GM23248 (cell line): Measurements from ENCODE around the gene SLC13A5. TPM values are rescaled to one million over a fixed set of nuclear protein-coding genes. Genes with fewer than 3 reads are reported as not detected.

Experiments used
- DNase-seq: peaks from one replicate; pipeline ENCODE4 v3.0.0-alpha.2; 2015
- H2AFZ ChIP-seq: fragments of 200-600 bp; sonication (generic); 2 replicates; pipeline ENCODE4 v1.6.1; 2016; ENCODE audit warnings: antibody characterized with exemption
- H3F3A ChIP-seq: fragments of 200-600 bp; sonication (generic); 2 replicates; pipeline ENCODE4 v1.6.1; 2016; ENCODE audit warnings: mild to moderate bottlenecking, antibody characterized with exemption, mixed run types; ENCODE audit not compliant: insufficient read depth
- H3K27ac ChIP-seq: fragments of 200-600 bp; sonication (generic); 2 replicates; pipeline ENCODE4 v1.5.1; 2016; ENCODE audit warnings: mild to moderate bottlenecking
- H3K27me3 ChIP-seq: fragments of 200-600 bp; sonication (generic); replicated peaks from 2 replicates; pipeline ENCODE4 v1.6.1; 2016; ENCODE audit warnings: mild to moderate bottlenecking; ENCODE audit not compliant: insufficient read depth
- H3K36me3 ChIP-seq: fragments of 200-600 bp; sonication (generic); 2 replicates; pipeline ENCODE4 v1.6.1; 2016; ENCODE audit warnings: low read depth, mild to moderate bottlenecking
- H3K4me1 ChIP-seq: fragments of 200-600 bp; sonication (generic); 2 replicates; pipeline ENCODE4 v1.6.1; 2016; ENCODE audit warnings: mild to moderate bottlenecking; ENCODE audit not compliant: insufficient read depth
- H3K4me2 ChIP-seq: fragments of 200-600 bp; sonication (generic); one replicate; pipeline ENCODE4 v1.6.1; 2016; ENCODE audit warnings: mild to moderate bottlenecking; ENCODE audit not compliant: unreplicated experiment
- H3K4me3 ChIP-seq: fragments of 200-600 bp; sonication (generic); 2 replicates; pipeline ENCODE4 v1.5.1; 2016; ENCODE audit warnings: mild to moderate bottlenecking
- H3K79me2 ChIP-seq: fragments of 200-600 bp; sonication (generic); 2 replicates; pipeline ENCODE4 v1.6.1; 2016; ENCODE audit warnings: mild to moderate bottlenecking; ENCODE audit not compliant: insufficient read depth
- H3K9ac ChIP-seq: fragments of 200-600 bp; sonication (generic); 2 replicates; pipeline ENCODE4 v1.6.1; 2016; ENCODE audit warnings: mild to moderate bottlenecking
- H3K9me2 ChIP-seq: fragments of 200-600 bp; sonication (generic); 2 replicates; pipeline ENCODE4 v1.6.1; 2016; ENCODE audit warnings: mixed run types, mild to moderate bottlenecking, moderate library complexity; ENCODE audit not compliant: insufficient read depth
- H3K9me3 ChIP-seq: fragments of 200-600 bp; sonication (generic); one replicate; pipeline ENCODE4 v1.6.1; 2017; ENCODE audit warnings: low read depth
- H4K20me1 ChIP-seq: fragments of 200-600 bp; sonication (generic); 2 replicates; pipeline ENCODE4 v1.6.0; 2016; ENCODE audit not compliant: insufficient read depth
- EZH2 ChIP-seq: fragments of 200-600 bp; sonication (generic); IDR thresholded peaks from 2 replicates; pipeline ENCODE4 v1.6.1; 2018; ENCODE audit warnings: antibody characterized with exemption, mild to moderate bottlenecking; ENCODE audit not compliant: insufficient read depth, poor library complexity, severe bottlenecking
- EZH2phosphoT487 ChIP-seq: fragments of 200-600 bp; sonication (generic); IDR thresholded peaks from 2 replicates; pipeline ENCODE4 v1.6.1; 2018; ENCODE audit warnings: antibody characterized with exemption, moderate library complexity, mild to moderate bottlenecking, low read depth; ENCODE audit not compliant: insufficient read depth
- WGBS, 2 experiments: methylation state at CpG; one replicate each; pipeline ENCODE4 v1.1.6; 2015 to 2017; ENCODE audit warnings: low lambda C conversion rate in 2 of 2, low coverage in 1 of 2; ENCODE audit errors: missing lambda C conversion rate in 2 of 2; 5-methylcytosine and 5-hydroxymethylcytosine counted together
- in situ Hi-C: fragments of 300-500 bp; cut with MboI; formaldehyde crosslinking; loops from 2 replicates; pipeline ENCODE4 v1.15.0; 2020
- polyA plus RNA-seq: library from polyadenylated mRNA; unstranded; fragments of >200 nt; fragmentation: Nextera tagmentation; extraction: Ambion mirVana; gene quantifications from 2 replicates; pipeline ENCODE4 v1.2.1, GENCODE V29; 2016
- total RNA-seq: library from RNA; depleted of rRNA; stranded (reverse); fragments of >200 nt; shearing (Covaris generic); gene quantifications from 2 replicates; pipeline ENCODE4 v1.2.3, GENCODE V29; 2014

SLC13A5 gene
- total and polyA plus RNA-seq, 2 experiments from 2014 or later = not detected

- H3K4me3 ChIP-seq = no peak overlapping the region
- no peaks in the 10 kb centered on the region for H3K79me2 ChIP-seq
- H3K4me1 ChIP-seq = no peaks in the 10 kb centered on the region
- DNase-seq = no peak
- no peaks in the 10 kb centered on the region for H3K9me2 ChIP-seq
- peaks cover 42% of the 10 kb centered on the region for H3K27me3 ChIP-seq
- H2AFZ ChIP-seq = no peak overlapping the region
- TF ChIP-seq EZH2phosphoT487 = no peak
- TF ChIP-seq EZH2 = no peak
- in situ Hi-C loops = no loop called here
- no peak overlapping the region for H3K9ac ChIP-seq
- no peak overlapping the region for H3K4me2 ChIP-seq
- no peak overlapping the region for H3K27ac ChIP-seq
- H4K20me1 ChIP-seq = no peaks in the 10 kb centered on the region
- WGBS, 2 experiments = 10 to 31% methylated on average over 6 to 7 of the region's 7 CpGs
- no peaks in the 10 kb centered on the region for H3K36me3 ChIP-seq
- no peaks in the 10 kb centered on the region for H3F3A ChIP-seq
- no peaks in the 10 kb centered on the region for H3K9me3 ChIP-seq
Measured at GRCh38 chr17:6711081-6711674, 2.0 kb downstream of the SLC13A5 start.

GRCh38 chr17:6710317-6710716 is 2.9 kb downstream of the SLC13A5 start:
- Histone ChIP-seq H3K9ac (no peak overlapping the region), H3K79me2 (no peaks in the 10 kb centered on the region), H2AFZ (no peak overlapping the region), H3K4me1 (no peaks in the 10 kb centered on the region), H3K27me3 (peaks cover 42% of the 10 kb centered on the region), H3K4me2 (no peak overlapping the region), H4K20me1 (no peaks in the 10 kb centered on the region), H3K36me3 (no peaks in the 10 kb centered on the region), H3K9me3 (no peaks in the 10 kb centered on the region), H3K27ac (no peak overlapping the region), H3K9me2 (no peaks in the 10 kb centered on the region), H3F3A (no peaks in the 10 kb centered on the region), H3K4me3 (no peak overlapping the region)
- WGBS, 2 experiments = 78 to 82% methylated on average over 11 of the region's 11 CpGs
- no peak for TF ChIP-seq EZH2phosphoT487
- no peak for TF ChIP-seq EZH2
- no peak for DNase-seq
- in situ Hi-C loops = no loop called here

GRCh38 chr17:6708357-6708961 is 4.7 kb downstream of the SLC13A5 start:
- Histone ChIP-seq H3K9me2 (no peaks in the 10 kb centered on the region), H3K4me3 (no peak overlapping the region), H2AFZ (no peak overlapping the region), H4K20me1 (no peaks in the 10 kb centered on the region), H3F3A (no peaks in the 10 kb centered on the region), H3K4me1 (no peaks in the 10 kb centered on the region), H3K4me2 (no peak overlapping the region), H3K9ac (no peak overlapping the region), H3K27ac (no peak overlapping the region), H3K36me3 (no peaks in the 10 kb centered on the region), H3K9me3 (no peaks in the 10 kb centered on the region), H3K27me3 (peaks cover 32% of the 10 kb centered on the region), H3K79me2 (no peaks in the 10 kb centered on the region)
- in situ Hi-C loops = no loop called here
- 60 to 73% methylated on average over 12 of the region's 12 CpGs for WGBS, 2 experiments
- TF ChIP-seq EZH2phosphoT487 (no peak), EZH2 (no peak)
- no peak for DNase-seq

- Histone ChIP-seq H3K4me2 (no peak overlapping the region), H3K27me3 (peaks cover 17% of the 10 kb centered on the region; the same call in 1 of the 2 replicates), H3K4me1 (no peaks in the 10 kb centered on the region), H3K4me3 (no peak overlapping the region), H3K9me3 (no peaks in the 10 kb centered on the region), H3K79me2 (no peaks in the 10 kb centered on the region), H2AFZ (no peak overlapping the region), H3K27ac (no peak overlapping the region), H3F3A (no peaks in the 10 kb centered on the region), H3K36me3 (no peaks in the 10 kb centered on the region), H3K9ac (no peak overlapping the region), H3K9me2 (no peaks in the 10 kb centered on the region), H4K20me1 (no peaks in the 10 kb centered on the region)
- TF ChIP-seq EZH2phosphoT487 (no peak), EZH2 (no peak)
- WGBS, 2 experiments = 59 to 64% methylated on average over 8 of the region's 8 CpGs
- no peak for DNase-seq
- in situ Hi-C loops = no loop called here
Measured at GRCh38 chr17:6706996-6707395, 6.2 kb downstream of the SLC13A5 start.

GRCh38 chr17:6706499-6706898 is 6.7 kb downstream of the SLC13A5 start:
- H4K20me1 ChIP-seq = no peaks in the 10 kb centered on the region
- no peak overlapping the region for H3K9ac ChIP-seq
- no peak overlapping the region for H3K4me3 ChIP-seq
- DNase-seq = no peak
- in situ Hi-C loops = no loop called here
- H3K27ac ChIP-seq = no peak overlapping the region
- H3K27me3 ChIP-seq = peaks cover 14% of the 10 kb centered on the region; the same call in 1 of the 2 replicates
- TF ChIP-seq EZH2 (no peak), EZH2phosphoT487 (no peak)
- H3K4me1 ChIP-seq = no peaks in the 10 kb centered on the region
- H3K9me2 ChIP-seq = no peaks in the 10 kb centered on the region
- H3K36me3 ChIP-seq = no peaks in the 10 kb centered on the region
- H3K79me2 ChIP-seq = no peaks in the 10 kb centered on the region
- H3K9me3 ChIP-seq = no peaks in the 10 kb centered on the region
- H3K4me2 ChIP-seq = no peak overlapping the region
- no peaks in the 10 kb centered on the region for H3F3A ChIP-seq
- 54 to 56% methylated on average over 14 of the region's 14 CpGs for WGBS, 2 experiments
- no peak overlapping the region for H2AFZ ChIP-seq
